HepG2 (cell line): ENCODE results near the gene PHOSPHO2. TPM values are rescaled to one million over a fixed set of nuclear protein-coding genes. Genes with fewer than 3 reads are reported as not detected.

ENCODE experiments used
- BHLHE40 ChIP-seq: IDR thresholded peaks from 2 replicates; pipeline ENCODE4 v1.6.1; 2011; ENCODE audit warnings: low read length, improper control_type of control experiment
- CC2D1A ChIP-seq: sonication (generic); formaldehyde crosslinking; IDR thresholded peaks from 2 replicates; pipeline ENCODE4 v1.8.1; 2023; ENCODE audit warnings: mild to moderate bottlenecking, missing genetic modification reagents
- DRAP1 ChIP-seq: IDR thresholded peaks from 2 replicates; pipeline ENCODE4 v1.6.1; 2016; ENCODE audit warnings: missing genetic modification reagents, missing compliant biosample characterization
- EEA1 ChIP-seq: sonication (generic); formaldehyde crosslinking; IDR thresholded peaks from 2 replicates; pipeline ENCODE4 v1.5.1; 2020; ENCODE audit warnings: mild to moderate bottlenecking, missing genetic modification reagents, borderline replicate concordance
- ESRRA ChIP-seq: sonication (generic); formaldehyde crosslinking; IDR thresholded peaks from 2 replicates; pipeline ENCODE4 v1.5.1; 2020; ENCODE audit warnings: mild to moderate bottlenecking, low read depth, missing genetic modification reagents
- GABPB1 ChIP-seq: IDR thresholded peaks from 2 replicates; pipeline ENCODE4 v1.6.1; 2016; ENCODE audit warnings: mild to moderate bottlenecking, missing genetic modification reagents, moderate library complexity, missing compliant biosample characterization
- KAT7 ChIP-seq: IDR thresholded peaks from 2 replicates; pipeline ENCODE4 v1.6.1; 2018; ENCODE audit warnings: borderline replicate concordance, missing compliant biosample characterization
- MBNL3 ChIP-seq: fragments of 250-450 bp; sonication (Bioruptor Pico); conservative IDR thresholded peaks from 2 replicates; pipeline ENCODE4 v1.8.0; 2022; ENCODE audit warnings: mild to moderate bottlenecking, inconsistent platforms
- NFIC ChIP-seq: IDR thresholded peaks from 2 replicates; pipeline ENCODE4 v1.6.1; 2012; ENCODE audit warnings: mild to moderate bottlenecking, low read length, inconsistent platforms
- NR2C2 ChIP-seq: sonication (generic); formaldehyde crosslinking; IDR thresholded peaks from 2 replicates; pipeline ENCODE4 v1.4.0; 2020; ENCODE audit warnings: missing genetic modification reagents, mild to moderate bottlenecking, moderate library complexity, borderline replicate concordance
- PHF21A ChIP-seq: sonication (generic); formaldehyde crosslinking; IDR thresholded peaks from 2 replicates; pipeline ENCODE4 v1.5.0; 2020; ENCODE audit warnings: mild to moderate bottlenecking, missing genetic modification reagents
- PHF8 ChIP-seq: sonication (generic); formaldehyde crosslinking; IDR thresholded peaks from 2 replicates; pipeline ENCODE4 v1.5.0; 2020; ENCODE audit warnings: missing genetic modification reagents
- SAP130 ChIP-seq: IDR thresholded peaks from 2 replicates; pipeline ENCODE4 v1.6.1; 2016; ENCODE audit warnings: low read depth
- SATB2 ChIP-seq: sonication (generic); formaldehyde crosslinking; IDR thresholded peaks from 2 replicates; pipeline ENCODE4 v1.5.0; 2020; ENCODE audit warnings: missing genetic modification reagents
- SP2 ChIP-seq: sonication (generic); formaldehyde crosslinking; IDR thresholded peaks from 2 replicates; pipeline ENCODE4 v1.5.1; 2020; ENCODE audit warnings: mild to moderate bottlenecking, missing genetic modification reagents
- TBL1XR1 ChIP-seq: fragments of 150-350 bp; IDR thresholded peaks from 2 replicates; pipeline ENCODE4 v1.6.1; 2014; ENCODE audit warnings: borderline replicate concordance, low read length; ENCODE audit not compliant: partially characterized antibody
- TEF ChIP-seq: sonication (generic); formaldehyde crosslinking; IDR thresholded peaks from 2 replicates; pipeline ENCODE4 v1.5.0; 2020; ENCODE audit warnings: missing genetic modification reagents
- ZBTB1 ChIP-seq: sonication (generic); formaldehyde crosslinking; IDR thresholded peaks from 2 replicates; pipeline ENCODE4 v1.4.0; 2020; ENCODE audit warnings: missing genetic modification reagents, borderline replicate concordance
- ZBTB42 ChIP-seq: sonication (generic); formaldehyde crosslinking; IDR thresholded peaks from 2 replicates; pipeline ENCODE4 v1.5.0; 2020; ENCODE audit warnings: mild to moderate bottlenecking, missing genetic modification reagents
- ZFP36 ChIP-seq: fragments of 150-350 bp; IDR thresholded peaks from 2 replicates; pipeline ENCODE4 v1.6.1; 2018; ENCODE audit warnings: borderline replicate concordance, low read length, low read depth; ENCODE audit not compliant: partially characterized antibody
- ZNF101 ChIP-seq: sonication (generic); formaldehyde crosslinking; IDR thresholded peaks from 2 replicates; pipeline ENCODE4 v1.4.0; 2020; ENCODE audit warnings: mild to moderate bottlenecking, low read depth, missing genetic modification reagents, borderline replicate concordance
- ZNF12 ChIP-seq: sonication (generic); formaldehyde crosslinking; IDR thresholded peaks from 2 replicates; pipeline ENCODE4 v1.5.0; 2020; ENCODE audit warnings: missing genetic modification reagents
- ZNF230 ChIP-seq: sonication (generic); formaldehyde crosslinking; IDR thresholded peaks from 2 replicates; pipeline ENCODE4 v1.4.0; 2020; ENCODE audit warnings: mild to moderate bottlenecking, missing genetic modification reagents
- ZNF24 ChIP-seq: fragments of 450-650 bp; IDR thresholded peaks from 2 replicates; pipeline ENCODE4 v1.6.1; 2017; ENCODE audit warnings: antibody characterized with exemption, mild to moderate bottlenecking
- ZNF263 ChIP-seq: sonication (generic); formaldehyde crosslinking; IDR thresholded peaks from 2 replicates; pipeline ENCODE4 v1.4.0; 2020; ENCODE audit warnings: missing genetic modification reagents
- ZNF274 ChIP-seq: sonication (generic); formaldehyde crosslinking; IDR thresholded peaks from 2 replicates; pipeline ENCODE4 v1.5.1; 2020; ENCODE audit warnings: mild to moderate bottlenecking, missing genetic modification reagents
- ZNF33A ChIP-seq: sonication (generic); formaldehyde crosslinking; IDR thresholded peaks from 2 replicates; pipeline ENCODE4 v1.5.1; 2020; ENCODE audit warnings: missing genetic modification reagents, mild to moderate bottlenecking, moderate library complexity, borderline replicate concordance
- ZNF441 ChIP-seq: sonication (generic); formaldehyde crosslinking; IDR thresholded peaks from 2 replicates; pipeline ENCODE4 v1.7.0; 2021; ENCODE audit warnings: missing genetic modification reagents, borderline replicate concordance
- ZNF639 ChIP-seq: conservative IDR thresholded peaks from 2 replicates; pipeline ENCODE4 v1.6.1; 2018; ENCODE audit warnings: missing genetic modification reagents
- ZNF747 ChIP-seq: sonication (generic); formaldehyde crosslinking; IDR thresholded peaks from 2 replicates; pipeline ENCODE4 v1.8.1; 2023; ENCODE audit warnings: missing genetic modification reagents, mild to moderate bottlenecking, borderline replicate concordance
- ZNF878 ChIP-seq: sonication (generic); formaldehyde crosslinking; IDR thresholded peaks from 2 replicates; pipeline ENCODE4 v1.8.1; 2023; ENCODE audit warnings: mild to moderate bottlenecking, missing genetic modification reagents, moderate library complexity
- polyA plus RNA-seq, 8 experiments: library from polyadenylated mRNA; depleted of rRNA in 3 of 8; stranded (reverse) in 7 of 8; unstranded in 1 of 8; fragments of >200 nt; fragmentation: Illumina TruSeq in 4 of 8; extraction: Trizol in 4 of 8; gene quantifications; 2 replicates each; pipeline versions ENCODE4 v1.2.1 to v1.2.3, GENCODE V29; 2011 to 2016; ENCODE audit warnings: low read depth in 4 of 8, missing spikeins in 1 of 8, mixed read lengths in 1 of 8; ENCODE audit not compliant: insufficient read depth in 1 of 8
- total RNA-seq, 5 experiments: library from RNA; depleted of rRNA; stranded (reverse); fragments of >200 nt; fragmentation: Illumina TruSeq; extraction: Trizol; gene quantifications; 2 replicates each; pipeline ENCODE4 v1.2.3, GENCODE V29; 2016; ENCODE audit warnings: low read depth in 1 of 5

Gene PHOSPHO2
- total and polyA plus RNA-seq, 2 of the 13 experiments (the other 11 are each of a cell fraction or from before 2014, with no cell fraction given), result 6.1 to 11.4 TPM

- TF ChIP-seq MBNL3 (CRISPR knock-in tag), result no peak
- 0 out of 2 replicates have a peak, but pooled peaks have one; percentile 5 for TF ChIP-seq ZNF24
- no peak for TF ChIP-seq ZNF230 (CRISPR knock-in tag)
- no peak for TF ChIP-seq SATB2 (CRISPR knock-in tag)
- no peak for TF ChIP-seq ZNF274 (CRISPR knock-in tag)
- TF ChIP-seq ZNF639 (CRISPR knock-in tag), result no peak; the same call in 1 of the 2 replicates
- TF ChIP-seq TEF (CRISPR knock-in tag), result 0 out of 2 replicates have a peak, but pooled peaks have one; percentile 60
- TF ChIP-seq SAP130, result peak; percentile 94
- peak; percentile 94 for TF ChIP-seq PHF21A (CRISPR knock-in tag)
- peak; percentile 95 for TF ChIP-seq ZNF878 (CRISPR knock-in tag)
- TF ChIP-seq ZBTB42 (CRISPR knock-in tag), result no peak; the same call in 1 of the 2 replicates
- TF ChIP-seq ZNF263 (CRISPR knock-in tag), result no peak; the same call in 1 of the 2 replicates
- TF ChIP-seq ZNF101 (CRISPR knock-in tag), result no peak
- TF ChIP-seq NR2C2 (CRISPR knock-in tag), result peak; percentile 43; the same call in 1 of the 2 replicates
- TF ChIP-seq BHLHE40, result peak; percentile 32; the same call in 1 of the 2 replicates
- TF ChIP-seq PHF8 (CRISPR knock-in tag), result peak; percentile 48
- no peak for TF ChIP-seq SP2 (CRISPR knock-in tag)
- TF ChIP-seq ZNF747 (CRISPR knock-in tag), result no peak; the same call in 1 of the 2 replicates
- no peak for TF ChIP-seq ZBTB1 (CRISPR knock-in tag)
- 0 out of 2 replicates have a peak, but pooled peaks have one; percentile 38 for TF ChIP-seq KAT7 (CRISPR knock-in tag)
- peak; percentile 3; the same call in 1 of the 2 replicates for TF ChIP-seq GABPB1 (CRISPR knock-in tag)
- TF ChIP-seq EEA1 (CRISPR knock-in tag), result no peak
- peak; percentile 45; the same call in 1 of the 2 replicates for TF ChIP-seq ZNF441 (CRISPR knock-in tag)
- peak; percentile 80; the same call in 1 of the 2 replicates for TF ChIP-seq ZNF33A (CRISPR knock-in tag)
- no peak for TF ChIP-seq TBL1XR1
- TF ChIP-seq ZNF12 (CRISPR knock-in tag), result peak; percentile 72
- TF ChIP-seq ZFP36, result no peak
- TF ChIP-seq CC2D1A (CRISPR knock-in tag), result no peak
- peak; percentile 71; the same call in 1 of the 2 replicates for TF ChIP-seq DRAP1
- TF ChIP-seq ESRRA (CRISPR knock-in tag), result peak; percentile 41; the same call in 1 of the 2 replicates
- peak; percentile 91 for TF ChIP-seq NFIC
These were observed 10.7 kb upstream of the PHOSPHO2 start (continued) for GRCh38 chr2:169683425-169684134.
